T-helper 9 cell (primary cell): ENCODE measurements around the gene DIPK1C.

ENCODE experiments used
- DNase-seq: peaks from one replicate; pipeline ENCODE4 v3.0.0-alpha.2; 2020

Gene DIPK1C

DNA sequence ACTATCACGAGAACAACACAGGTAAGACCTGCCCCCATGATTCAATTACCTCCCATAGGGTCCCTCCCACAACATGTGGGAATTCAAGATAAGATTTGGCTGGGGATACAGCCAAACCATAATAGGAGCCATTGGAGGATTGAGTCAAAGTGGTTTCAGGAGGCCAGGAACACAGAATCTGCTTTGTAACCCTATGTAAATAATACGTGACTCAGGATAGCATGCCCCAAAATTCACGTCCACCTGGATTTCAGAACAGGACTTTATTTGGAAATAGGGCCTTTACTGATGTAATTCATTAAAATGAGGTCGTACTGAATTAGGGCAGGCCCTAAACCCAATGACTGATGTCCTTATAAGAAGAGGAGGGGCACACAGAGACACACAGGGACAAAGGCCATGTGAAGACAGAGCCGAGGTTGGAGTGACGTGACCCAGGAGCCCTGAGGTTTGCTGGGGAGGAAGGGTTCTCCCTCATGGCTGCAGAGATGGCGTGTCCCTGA is 23.1 kb upstream of the DIPK1C start:
- DNase-seq: no peak

DNA sequence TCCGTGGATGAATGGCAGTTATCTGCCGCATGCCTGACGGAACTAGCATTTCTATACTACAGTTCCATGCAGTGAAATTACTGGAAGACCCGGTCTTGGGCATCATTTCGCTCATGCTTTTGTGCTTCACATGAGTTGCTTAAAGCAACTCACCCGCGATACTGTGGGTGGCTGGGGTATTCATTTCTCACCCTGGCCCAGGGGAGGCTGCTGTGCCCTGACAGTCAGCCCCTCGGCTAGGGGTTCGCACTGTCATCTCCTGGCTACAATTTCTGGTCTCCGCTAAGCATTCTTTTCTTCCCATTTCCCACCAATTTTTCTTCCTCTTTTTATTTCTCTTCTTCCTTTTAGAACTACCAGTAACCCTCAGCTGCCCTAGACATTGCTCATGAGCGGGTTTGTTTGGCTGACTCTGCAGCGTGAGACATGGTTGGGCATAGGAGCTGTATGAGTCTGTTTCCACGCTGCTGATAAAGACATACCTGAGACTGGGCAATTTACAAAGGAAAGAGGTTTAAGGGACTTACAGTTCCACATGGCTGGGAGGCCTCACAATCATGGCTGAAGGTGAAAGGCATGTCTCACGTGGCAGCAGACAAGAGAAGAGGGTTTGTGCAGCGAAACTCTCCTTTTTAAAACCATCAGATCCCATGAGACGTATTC is 22.5 kb upstream of the DIPK1C start:
- DNase-seq: no peak

DNA sequence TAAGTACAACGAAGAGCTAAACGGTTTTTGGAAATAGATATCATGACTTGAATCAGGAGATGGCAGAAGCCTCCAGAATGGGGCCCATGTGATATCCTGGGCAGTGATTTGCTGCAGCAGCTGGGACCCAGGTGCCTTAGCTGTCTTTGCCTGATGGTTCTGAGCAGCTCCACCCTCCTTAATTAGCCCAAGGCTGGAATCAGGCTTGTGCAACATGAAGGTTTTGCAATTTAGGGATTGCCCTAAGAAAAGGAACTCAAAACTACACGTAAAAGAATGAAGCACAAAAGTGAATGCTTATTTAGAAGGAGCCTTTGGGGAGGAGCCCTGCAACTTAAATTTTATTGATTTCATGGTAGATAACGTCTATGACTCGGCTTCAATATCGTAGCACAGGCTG is 21.8 kb upstream of the DIPK1C start:
- DNase-seq: no peak

DNA sequence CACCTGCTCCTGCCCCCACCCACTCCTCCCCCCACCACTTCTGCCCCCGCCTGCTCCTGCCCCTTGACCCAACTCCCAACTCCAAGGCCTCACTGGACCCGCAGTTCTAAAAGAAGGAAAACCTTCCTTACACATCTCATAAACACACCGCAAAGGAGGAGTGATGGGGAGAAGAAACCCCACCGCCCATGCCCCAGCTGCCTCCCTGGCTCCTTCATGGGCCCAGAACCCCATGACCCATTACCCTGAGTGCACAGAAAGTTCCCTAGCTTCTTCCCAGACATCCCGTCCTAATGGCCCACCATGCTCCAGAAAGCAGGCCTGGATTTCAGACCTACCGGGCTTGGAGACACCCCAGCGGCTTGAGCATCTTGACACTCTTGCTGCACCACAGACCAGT is 21.2 kb upstream of the DIPK1C start:
- no peak for DNase-seq

DNA sequence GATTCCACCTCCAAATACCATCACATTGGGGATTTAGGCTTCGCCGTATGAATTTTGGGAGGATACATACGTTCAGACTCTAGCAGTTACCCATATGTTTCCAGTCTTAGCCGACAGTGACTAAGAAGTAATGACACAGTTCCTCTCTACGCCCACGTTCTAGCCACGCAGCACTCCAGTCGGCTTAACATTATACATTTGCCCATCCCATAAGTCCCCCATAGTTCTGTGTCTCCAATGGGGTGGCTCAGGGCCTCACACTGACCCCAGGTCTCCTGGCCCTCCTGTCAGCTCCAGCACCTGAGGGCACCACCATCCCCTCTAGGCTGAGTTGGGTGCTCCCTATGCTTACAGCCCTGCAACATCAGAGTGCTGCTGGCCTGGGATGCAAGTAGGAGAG is 20.7 kb upstream of the DIPK1C start:
- no peak for DNase-seq

DNA sequence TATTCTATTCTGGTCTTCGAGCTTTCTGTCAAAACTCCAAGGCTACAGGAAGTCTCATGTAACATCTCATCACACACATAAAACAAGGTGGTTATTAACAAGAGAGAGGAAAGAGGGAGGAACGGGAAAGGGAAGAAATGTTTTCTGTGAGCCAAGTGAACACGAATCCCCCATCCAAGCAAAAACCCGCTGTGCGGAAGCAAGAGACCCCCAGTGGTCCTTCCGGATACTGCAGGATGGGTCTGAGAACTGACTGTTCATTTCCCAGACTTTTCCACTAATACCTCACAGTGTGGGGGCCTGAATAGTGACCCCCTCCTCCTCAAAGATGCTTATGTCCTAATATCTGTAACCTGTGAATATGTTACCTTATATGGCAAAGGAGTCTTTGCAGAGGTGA is 19.0 kb upstream of the DIPK1C start:
- DNase-seq: no peak

DNA sequence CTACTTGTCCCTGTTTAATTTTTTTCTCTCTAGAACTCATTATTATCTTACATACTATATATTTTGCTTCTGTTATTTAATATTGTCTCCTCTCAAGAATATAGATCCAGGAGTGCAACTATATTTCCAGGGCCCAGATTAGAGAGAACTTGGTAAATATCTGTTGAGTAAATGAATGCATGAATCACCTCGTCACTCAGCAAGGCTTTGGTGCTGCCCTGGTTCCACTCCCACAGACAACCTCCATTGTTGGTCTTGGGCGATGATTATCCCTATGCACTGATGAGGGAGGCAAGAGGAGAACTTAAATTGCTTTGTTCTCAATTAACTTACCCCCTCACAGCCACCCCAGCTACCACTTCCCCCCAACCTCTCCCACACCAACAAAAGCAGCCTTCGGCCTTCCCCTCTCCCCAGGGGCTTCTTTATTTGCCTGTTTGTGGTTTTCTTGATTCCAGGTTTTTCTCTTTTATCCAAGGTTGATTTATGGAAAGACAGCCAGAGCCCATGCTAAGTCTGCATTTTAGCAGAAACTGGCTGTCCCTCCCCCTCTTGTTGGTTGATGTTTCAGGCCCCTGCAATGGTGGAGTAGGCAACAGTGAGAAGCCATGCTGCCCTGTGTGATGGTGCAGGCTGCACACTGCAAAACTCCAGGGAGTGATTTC is 17.0 kb upstream of the DIPK1C start:
- DNase-seq: no peak

DNA sequence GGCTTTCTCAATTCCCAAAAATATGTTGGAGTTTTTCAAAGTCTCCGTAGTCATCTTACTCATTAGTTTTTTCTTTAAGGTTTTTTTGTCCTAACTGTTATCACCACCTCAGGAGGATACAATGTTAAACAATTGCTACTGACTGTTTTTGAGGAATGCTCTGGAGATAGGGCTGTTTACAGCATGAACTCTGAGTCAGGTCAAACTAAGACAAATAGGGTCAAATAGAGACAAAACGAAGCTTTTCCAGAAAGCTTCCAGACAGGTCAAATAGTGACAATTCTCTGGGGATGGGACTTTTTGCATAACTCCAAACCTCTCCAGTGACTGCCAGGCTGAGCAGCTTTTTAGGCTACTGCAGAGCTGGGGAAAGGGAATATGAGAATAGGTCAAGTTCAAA is 15.2 kb upstream of the DIPK1C start:
- no peak for DNase-seq

DNA sequence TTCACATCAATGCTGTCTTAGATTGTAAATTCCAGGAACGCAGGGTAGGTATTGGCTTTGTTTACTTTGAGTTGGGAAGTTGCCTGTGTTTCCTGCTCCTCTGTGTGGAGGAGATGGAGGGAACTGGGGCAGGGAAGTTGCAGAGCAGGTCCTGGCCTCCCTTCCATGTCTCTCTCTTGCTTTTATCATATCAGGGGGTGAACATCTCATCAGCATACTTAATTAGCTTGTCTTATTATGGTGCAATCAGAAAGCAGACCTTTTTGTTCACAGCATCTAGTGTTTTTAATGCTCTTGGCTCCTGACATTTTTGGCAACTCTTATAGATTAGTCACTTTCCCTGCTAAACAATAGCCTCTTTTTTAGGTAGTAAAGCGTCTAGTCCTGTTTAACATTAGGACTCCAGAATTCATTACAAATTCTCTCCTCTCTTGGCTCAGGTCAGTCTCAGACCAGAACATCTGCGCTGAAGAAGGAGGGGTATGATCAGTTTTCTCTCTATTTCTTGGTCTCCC is 11.5 kb upstream of the DIPK1C start:
- no peak for DNase-seq

DNA sequence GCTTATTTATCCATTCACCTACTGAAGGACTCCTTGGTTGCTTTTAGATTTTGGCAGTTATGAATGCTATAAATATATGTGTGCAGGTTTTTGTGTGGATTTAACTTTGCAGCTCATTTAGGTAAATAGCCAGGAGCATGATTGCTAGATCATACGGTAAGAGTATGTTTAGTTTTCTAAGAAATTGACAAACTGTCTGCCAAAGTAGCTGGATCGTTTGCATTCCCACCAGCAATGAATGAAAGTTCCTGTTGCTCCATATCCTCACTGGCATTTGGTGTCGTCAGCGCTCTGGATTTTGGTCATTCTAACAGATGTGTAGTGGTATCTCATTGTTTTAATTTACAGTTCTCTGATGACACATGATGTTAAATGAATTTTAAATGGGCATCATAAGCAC is 8.7 kb upstream of the DIPK1C start:
- DNase-seq: no peak

DNA sequence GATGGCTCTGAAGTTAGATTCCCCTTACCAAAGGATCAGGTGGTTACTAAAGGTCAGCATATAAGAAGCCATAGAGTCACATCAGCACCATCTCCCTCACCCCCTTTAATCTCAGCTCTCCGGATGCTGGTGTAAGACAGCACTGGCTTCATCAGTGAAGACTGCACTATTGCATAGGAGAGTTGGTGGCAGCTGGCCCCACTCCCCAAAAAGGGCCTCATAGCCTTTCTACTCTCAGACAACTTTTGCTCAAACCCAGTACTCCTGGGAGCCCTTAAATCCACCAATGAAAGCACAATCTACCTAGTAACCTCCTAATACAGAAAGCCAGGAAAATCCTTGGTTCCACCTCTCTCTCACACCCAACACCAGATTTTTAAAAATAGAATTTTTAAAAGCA is 6.9 kb upstream of the DIPK1C start:
- DNase-seq: no peak

DNA sequence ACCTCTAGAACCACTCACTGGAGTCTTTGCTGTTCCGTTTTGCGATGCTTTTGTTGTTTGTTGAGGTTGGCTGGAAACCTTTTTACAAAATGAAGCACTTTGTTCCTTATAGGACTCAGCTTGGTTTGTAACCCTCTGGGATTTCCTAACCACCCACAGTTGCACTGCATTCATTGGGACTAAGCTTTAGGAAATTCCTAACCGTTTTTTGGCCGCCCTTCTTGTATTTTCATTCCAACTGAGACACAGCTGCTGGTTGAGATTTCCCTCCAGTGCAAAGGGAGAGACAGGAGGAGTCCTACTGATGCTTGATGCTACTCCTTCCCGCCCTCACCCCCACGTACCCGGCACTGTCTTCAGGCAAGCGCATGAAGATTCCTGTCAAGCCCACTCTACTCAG is 6.1 kb upstream of the DIPK1C start:
- DNase-seq: no peak

DNA sequence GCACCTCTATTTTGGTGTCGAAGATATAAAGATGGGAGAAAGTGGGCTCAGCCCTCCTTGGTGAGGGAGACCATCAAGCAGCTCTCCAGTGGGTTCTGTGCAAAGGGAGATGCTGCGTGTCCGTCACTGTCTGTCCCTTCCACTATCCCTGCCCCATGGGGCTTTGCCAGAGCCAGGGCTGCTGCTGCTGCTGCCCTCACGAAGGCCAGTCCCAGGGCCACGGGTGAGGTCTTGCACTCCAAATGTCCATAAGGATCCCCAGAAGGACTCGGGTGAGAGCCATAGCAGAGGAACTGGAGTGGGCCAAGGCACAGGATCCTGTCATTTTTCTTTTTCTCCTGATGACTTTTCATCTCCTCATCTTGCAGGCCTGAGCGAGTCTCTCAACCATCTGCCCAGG is 3.7 kb upstream of the DIPK1C start:
- DNase-seq: no peak

DNA sequence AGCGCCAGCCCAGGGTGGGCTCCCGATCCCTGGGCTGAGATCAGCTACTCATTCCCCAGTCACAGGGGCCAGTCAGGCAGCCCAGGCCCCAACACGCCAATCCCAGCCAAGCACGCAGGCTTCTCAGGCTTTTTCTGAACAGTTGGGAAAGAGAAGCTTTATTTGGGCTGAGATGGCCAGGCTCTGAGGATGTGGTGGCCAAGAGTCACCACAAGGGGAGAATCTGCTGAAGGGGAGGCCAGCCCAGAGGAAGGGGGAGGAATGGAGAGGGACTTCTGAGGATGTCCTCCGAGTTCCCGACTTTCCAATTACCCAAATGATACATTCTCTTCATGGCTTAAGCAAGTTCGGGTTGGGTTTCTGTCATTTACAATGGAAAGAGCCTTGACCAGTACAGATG is 2.8 kb upstream of the DIPK1C start:
- no peak for DNase-seq

DNA sequence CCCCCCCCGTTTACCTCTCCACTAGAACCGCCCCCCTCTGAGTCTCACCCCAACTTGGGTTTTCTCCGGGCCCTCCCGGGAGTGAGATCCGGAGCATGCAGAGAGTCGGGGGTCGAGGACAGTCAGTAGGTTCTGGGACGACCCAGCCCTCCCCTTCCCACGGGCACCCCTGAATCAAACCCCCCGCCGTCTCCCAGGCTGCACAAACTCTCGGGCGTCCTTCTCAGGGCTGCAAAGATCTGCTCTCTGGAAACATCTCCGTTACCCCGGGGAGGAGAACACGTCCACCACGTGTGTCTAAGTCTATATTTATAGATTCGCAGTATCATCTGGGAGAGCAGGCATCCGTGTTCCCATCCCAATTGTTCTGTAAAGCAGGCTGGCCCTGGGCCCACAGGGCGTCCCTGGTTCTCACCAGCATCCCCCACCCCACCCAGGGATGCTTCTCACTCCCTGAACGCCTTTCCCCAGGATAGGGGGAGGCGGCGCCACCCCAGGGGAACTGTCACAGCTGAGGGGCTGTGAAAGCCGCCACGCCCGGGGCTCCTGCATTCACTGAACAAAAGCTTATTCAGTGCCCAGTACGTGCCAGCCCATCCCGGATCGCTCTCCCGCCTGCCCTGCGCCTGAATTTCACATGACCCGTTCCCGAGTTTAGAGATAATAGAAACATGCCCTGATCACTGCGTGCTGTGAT is 765 bp upstream of the DIPK1C start:
- DNase-seq: no peak

DNA sequence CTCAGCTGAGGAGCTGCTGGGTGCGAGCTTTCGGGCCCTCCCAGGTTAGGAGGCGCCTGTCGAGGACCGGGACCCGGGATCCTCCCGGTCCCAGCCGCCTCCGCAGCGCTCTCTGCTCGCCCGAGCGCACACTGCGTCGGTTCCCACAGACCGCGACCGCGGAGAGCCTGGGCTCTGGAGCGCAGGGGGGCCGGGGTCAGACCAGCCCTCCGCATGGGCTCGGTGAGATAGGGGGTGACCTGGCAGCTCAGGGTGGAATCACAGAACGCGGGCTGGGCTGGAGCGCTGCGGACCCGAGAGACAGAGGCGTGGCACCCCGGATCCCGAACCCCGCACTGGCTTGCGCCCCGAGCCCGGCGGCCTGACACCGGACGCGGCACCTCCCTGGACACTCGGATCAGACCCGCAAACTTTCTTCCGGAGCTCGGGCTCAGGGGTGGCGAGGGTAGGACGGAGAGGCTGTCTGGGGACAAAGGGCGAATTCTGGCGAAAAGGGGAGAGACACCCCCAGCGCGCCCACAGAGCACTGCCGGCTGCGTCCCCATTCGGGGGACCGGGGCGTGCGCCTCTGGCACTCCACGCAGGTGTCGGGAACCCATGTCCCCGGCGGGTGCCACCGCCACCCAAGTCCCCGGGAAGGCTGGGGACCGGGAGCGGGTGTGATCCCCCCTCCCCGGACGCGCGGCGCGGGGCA is 612 bp downstream of the DIPK1C start:
- DNase-seq: no peak

DNA sequence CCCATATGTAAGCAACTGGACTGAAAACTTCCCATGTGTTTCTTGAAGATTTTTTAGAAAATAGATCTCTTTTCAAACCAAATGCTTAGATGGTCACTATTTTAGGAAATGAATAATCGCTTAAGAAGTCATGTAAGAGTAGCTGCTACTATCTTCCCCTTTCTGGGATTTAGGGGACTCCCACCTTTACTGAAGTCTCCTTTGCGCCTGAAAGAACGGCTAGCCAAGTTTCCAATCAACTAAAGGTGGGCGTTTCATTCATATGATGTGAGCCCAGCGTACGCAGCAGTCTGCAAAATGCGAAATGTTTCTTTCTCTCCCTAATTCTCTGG is 1.1 kb downstream of the DIPK1C start:
- no peak for DNase-seq

DNA sequence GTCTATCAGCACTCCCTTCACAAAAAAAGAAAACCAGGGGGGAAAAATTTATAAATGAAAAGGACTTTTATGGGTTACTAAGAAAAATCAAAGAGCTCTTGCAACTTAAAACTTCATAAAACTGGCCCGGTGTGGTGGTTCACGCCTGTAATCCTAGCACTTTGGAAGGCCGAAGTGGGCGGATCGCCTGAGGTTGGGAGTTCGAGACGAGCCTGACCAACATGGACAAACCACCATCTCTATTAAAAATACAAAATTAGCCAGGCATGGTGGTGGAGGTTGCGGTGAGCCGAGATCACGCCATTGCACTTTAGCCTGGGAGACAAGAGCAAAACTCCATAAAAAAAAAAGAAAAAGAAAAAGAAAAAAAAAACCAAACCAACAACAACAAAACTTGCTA is 1.7 kb downstream of the DIPK1C start:
- no peak for DNase-seq

DNA sequence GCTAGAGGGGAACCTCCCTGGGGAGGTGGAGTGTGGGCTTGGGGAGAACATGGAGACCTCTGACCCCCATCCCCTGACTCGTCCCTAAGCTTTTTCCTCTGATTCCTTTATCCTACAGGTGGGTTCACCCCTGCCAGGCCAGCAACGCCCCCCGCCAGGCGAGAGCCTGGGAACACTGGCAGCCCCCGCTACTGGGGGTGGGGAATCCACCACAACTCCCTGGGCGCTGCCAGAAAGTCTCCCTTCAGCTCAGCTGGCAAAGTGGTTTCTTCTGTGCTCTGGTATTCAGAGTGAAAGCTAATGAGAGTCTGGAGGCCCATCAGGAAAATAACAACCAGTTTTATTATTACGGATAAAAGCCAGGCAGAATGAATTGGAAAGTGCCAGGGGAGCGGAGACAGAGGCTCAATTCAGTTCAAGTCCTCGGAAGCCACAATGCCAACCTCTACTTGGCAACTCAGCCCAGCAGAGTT is 2.8 kb downstream of the DIPK1C start:
- DNase-seq: no peak

DNA sequence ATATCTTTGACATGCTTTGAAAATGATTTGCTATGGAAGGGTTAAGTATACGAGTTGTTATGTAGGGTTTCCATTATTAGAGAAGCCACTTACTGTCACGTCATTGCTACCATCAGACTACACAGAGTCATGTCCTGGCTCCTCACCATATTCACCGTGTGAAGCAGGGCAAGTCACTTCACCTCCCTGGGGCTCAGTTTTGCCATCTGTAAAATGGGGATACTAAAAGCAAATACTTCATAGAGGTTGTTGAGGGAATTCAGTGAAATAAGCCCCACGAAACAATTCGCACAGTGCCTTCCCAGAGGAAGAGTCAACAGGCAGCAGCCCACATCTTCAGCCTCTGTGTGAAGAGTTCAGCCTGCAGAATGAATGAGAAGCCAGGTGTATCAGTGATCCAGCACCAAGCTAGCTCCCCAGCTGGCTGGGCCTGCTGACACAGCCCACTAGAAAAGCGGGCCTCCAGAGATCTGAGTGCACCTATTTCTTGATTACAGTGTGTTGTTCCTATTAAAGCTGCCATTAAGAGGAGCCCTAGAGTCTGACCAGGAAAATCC is 3.4 kb downstream of the DIPK1C start:
- no peak for DNase-seq

DNA sequence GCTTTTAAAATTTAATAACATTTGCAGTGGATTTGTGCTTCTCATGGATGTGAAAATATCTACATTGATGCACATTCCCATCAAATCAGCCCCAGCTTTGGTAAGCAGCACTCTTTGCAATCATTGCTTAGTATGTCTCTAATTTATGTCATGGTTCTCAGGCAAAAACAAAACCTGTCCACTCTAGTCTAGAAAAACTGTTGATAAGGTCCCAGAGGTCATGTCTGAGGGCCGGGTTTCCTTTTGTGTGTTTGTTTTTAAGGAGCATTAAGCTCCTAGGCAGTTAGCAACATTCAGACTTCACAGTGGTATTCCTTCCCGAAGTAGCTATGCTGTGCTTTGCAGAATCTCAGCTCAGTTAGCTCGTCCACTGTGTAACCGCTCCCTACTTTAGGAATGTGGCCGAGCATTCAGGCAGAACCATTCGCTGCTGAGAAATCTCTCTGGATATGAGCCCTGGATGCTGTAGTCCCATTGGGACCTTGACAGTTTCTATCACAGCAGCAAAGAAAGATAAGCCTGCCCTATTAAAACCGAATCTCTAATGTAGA is 4.0 kb downstream of the DIPK1C start:
- DNase-seq: no peak

DNA sequence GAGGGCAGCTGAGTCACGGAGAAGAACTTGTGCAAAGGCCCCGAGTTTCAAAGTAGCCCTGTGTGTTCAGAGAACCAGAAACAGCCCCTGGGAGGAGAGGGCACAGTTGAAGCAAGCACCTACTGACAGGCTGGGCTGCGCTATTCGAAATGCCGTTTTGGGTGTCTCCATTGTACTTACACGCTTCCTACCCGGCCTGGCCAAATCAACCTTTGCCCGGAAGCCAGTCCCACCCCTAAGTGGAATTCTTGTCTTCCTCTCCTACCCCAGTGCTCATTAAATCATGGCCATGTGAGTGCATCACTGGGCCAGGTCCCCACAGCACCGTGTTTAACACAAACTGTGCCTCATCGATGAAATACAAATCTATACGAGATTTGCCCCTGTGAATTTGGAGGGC is 6.0 kb downstream of the DIPK1C start:
- DNase-seq: no peak

DNA sequence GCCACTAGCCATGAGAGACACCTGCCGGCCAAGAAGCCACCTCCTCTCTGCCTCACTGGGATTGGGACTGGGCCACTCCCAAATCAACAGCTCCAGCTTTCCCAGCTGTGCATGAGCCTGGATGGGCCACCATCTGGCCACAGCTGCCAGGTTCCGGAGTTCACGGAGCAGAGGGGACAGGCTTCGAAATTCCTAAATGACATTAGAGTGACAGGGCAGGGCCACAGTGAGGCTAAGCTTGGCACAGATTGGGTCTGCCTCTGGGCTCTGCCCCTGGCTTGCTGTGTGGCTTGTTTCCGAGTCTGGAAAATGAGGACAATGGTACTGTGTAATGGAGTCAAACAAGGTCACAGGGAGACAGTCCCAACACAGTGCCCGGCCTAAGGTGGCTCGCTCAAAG is 6.5 kb downstream of the DIPK1C start:
- no peak for DNase-seq
